ENCODE measurements around the gene ZSCAN1.

- TF ChIP-seq POLR2A (IDR thresholded peaks at IDR 0.05) (no peak), CTCF (IDR thresholded peaks at IDR 0.05) (no peak), POLR2AphosphoS5 (IDR thresholded peaks at IDR 0.05) (no peak), EP300 (IDR thresholded peaks at IDR 0.05) (no peak)
These were observed 19.8 kb downstream of the ZSCAN1 start for GRCh38 chr19:58053480-58054156.
